ENCODE measurements around the gene PFKFB4. TPM values are rescaled to one million over a fixed set of nuclear protein-coding genes. Genes with fewer than 3 reads are reported as not detected.

The PFKFB4 gene
- total and polyA plus RNA-seq, 2 donors (not counting 1 experiment from before 2014, with no cell fraction given), result 1.3 to 3.3 TPM

DNA sequence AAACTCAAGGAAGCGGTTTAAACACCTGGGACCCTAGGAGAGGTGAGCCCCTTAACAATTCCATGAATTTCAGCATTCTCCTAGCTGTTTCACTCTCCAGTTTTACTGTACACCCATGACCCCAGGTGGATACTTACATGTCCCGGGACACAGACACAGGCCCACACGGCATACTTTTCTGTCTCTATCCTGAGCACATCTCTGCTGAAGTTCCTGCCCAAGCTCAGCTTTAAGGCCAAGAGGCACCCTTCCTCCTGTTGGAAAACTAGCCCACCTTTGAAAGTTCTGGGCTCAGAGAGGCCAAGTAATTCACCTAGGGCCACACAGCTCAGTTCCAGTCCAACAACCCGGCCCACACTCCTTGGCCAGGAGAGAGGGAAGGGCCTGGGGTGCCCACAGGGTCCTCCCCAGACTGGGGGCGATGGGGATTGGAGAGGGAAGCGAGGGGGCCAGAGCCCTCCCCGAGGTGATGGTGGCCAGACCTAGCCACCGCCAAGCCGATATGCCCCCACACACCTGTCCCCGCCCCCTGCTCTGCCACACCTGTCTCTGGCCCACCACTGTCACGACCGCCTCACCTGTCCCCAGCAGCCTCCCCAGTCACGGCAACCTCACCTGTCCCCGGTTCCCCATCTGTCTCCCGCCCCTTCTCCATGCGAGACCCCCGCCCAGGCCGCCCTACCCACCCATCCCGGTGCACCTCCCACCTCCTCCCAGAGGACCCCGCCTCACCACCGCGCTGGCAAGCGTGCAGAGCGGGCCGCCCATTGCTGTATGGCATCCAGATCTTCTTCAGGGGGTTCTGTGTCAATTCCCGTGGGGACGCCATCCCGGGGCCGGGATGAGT is 431 bp downstream of the PFKFB4 start:
- Histone ChIP-seq H3K27ac (ENCODE audit: low read length in 2 of 2) (peak overlapping the region; percentile 41 to 65), H3K9me3 (ENCODE audit: control extremely low read depth in 1 of 3, control insufficient read depth in 2 of 3, insufficient read depth in 1 of 3, low read length in 2 of 3) (peaks cover 0 to 3% (median 0%) of the 10 kb centered on the region in 3 donors), H4K20me1 (ENCODE audit: control insufficient read depth, insufficient read depth, low read length, poor library complexity, severe bottlenecking) (no peaks in the 10 kb centered on the region), H3K9ac (ENCODE audit: low read length) (peak overlapping the region; percentile 62), H3K36me3 (replicated peaks in 1 of 2; ENCODE audit: control extremely low read depth in 1 of 2, control insufficient read depth in 1 of 2, extremely low read depth in 1 of 2, insufficient read depth in 2 of 2, low read length in 1 of 2) (no peaks in the 10 kb centered on the region), H3K4me1 (ENCODE audit: control insufficient read depth in 2 of 2, insufficient read depth in 2 of 2, low read length in 2 of 2) (peaks cover 16 to 40% of the 10 kb centered on the region in 2 donors), H3K4me3 (ENCODE audit: control extremely low read depth in 1 of 5, extremely low read depth in 1 of 5, insufficient read depth in 1 of 5, low read depth in 2 of 5, low read length in 4 of 5) (peak overlapping the region; percentile 53 to 73 (median 59)), H3K4me2 (replicated peaks; ENCODE audit: low read depth, low read length, poor library complexity, severe bottlenecking) (peak overlapping the region; percentile 83), H3K79me2 (ENCODE audit: control insufficient read depth, insufficient read depth, low read length) (no peaks in the 10 kb centered on the region), H2AFZ (ENCODE audit: insufficient read depth, low read depth, low read length, poor library complexity, severe bottlenecking) (peak overlapping the region; percentile 89), H3K27me3 (replicated peaks in 1 of 4; ENCODE audit: control extremely low read depth in 1 of 4, control insufficient read depth in 3 of 4, insufficient read depth in 4 of 4, low read length in 3 of 4) (no peaks in the 10 kb centered on the region)
- no peak for TF ChIP-seq EZH2 (IDR thresholded peaks at IDR 0.05; ENCODE audit: borderline replicate concordance, insufficient read depth, low read depth, low read length, poor library complexity, severe bottlenecking)
- TF ChIP-seq, protein P1, sequence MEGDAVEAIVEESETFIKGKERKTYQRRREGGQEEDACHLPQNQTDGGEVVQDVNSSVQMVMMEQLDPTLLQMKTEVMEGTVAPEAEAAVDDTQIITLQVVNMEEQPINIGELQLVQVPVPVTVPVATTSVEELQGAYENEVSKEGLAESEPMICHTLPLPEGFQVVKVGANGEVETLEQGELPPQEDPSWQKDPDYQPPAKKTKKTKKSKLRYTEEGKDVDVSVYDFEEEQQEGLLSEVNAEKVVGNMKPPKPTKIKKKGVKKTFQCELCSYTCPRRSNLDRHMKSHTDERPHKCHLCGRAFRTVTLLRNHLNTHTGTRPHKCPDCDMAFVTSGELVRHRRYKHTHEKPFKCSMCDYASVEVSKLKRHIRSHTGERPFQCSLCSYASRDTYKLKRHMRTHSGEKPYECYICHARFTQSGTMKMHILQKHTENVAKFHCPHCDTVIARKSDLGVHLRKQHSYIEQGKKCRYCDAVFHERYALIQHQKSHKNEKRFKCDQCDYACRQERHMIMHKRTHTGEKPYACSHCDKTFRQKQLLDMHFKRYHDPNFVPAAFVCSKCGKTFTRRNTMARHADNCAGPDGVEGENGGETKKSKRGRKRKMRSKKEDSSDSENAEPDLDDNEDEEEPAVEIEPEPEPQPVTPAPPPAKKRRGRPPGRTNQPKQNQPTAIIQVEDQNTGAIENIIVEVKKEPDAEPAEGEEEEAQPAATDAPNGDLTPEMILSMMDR (IDR thresholded peaks at IDR 0.05), result no peak
- Mint-ChIP-seq H3K27ac (peak overlapping the region; percentile 80), H3K9me3 (ENCODE audit: insufficient read depth) (no peaks in the 10 kb centered on the region), H3K4me3 (peak overlapping the region; percentile 87), H3K4me1 (peaks cover 33% of the 10 kb centered on the region), H3K27me3 (no peaks in the 10 kb centered on the region)
- ATAC-seq (ENCODE audit: low read depth) (no peak), DNase-seq (no peak)
- intact Hi-C loops (cut with micrococcal nuclease), result loop anchor here (1.0 to 5.0 kb wide), 9 partner anchors 49 to 915 kb away; partner anchors contain the start of genes CDC25A, DAG1, IP6K2 and NDUFAF3
- ChIA-PET POLR2A (interaction anchor here (0.6 to 1.1 kb wide), 3 partner anchors 122 to 506 kb away, joined by 3 read pairs; no protein-coding TSS in a partner anchor), CTCF (interaction anchor here (0.8 to 12.9 kb wide), 8 partner anchors 7 to 154 kb away, joined by 3 to 190 read pairs (median 4); partner anchors contain the start of genes CCDC51 and TMA7)
- 14% methylated on average over 24 of the region's 29 CpGs for WGBS (ENCODE audit: insufficient coverage)

Data from B cell (primary cell).